ENCODE data around the gene CUTC. TPM values are rescaled to one million over a fixed set of nuclear protein-coding genes. Genes with fewer than 3 reads are reported as not detected.

Gene CUTC
- total RNA-seq, 1 donor from 2014 or later = 8.4 TPM

DNA sequence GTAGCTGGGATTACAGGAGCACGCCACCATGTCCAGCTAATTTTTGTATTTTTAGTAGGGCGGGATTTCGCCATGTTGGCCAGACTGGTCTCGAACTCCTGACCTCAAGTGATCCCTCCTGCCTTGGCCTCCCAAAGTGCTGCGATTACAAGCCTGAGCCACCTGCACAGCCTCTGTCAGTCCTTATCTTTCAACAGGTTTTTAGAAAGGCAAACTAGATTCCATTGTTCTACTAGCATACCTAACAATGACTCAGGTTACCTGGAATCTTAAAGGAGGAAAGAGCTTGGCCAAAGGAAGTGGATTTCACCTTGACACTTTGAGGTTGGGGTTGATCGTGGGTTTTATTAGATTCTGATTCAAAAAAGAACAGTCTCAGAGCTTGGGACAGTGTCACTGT, 53.6 kb downstream of the CUTC start:
- no peaks in the 10 kb centered on the region for H3K27me3 ChIP-seq (ENCODE audit: control insufficient read depth, insufficient read depth, low read length)
- no peak overlapping the region for H3K4me3 ChIP-seq (ENCODE audit: low read depth, low read length)
- no peak for DNase-seq (ENCODE audit: low read depth)
- H3K36me3 ChIP-seq (ENCODE audit: control insufficient read depth, insufficient read depth, low read length) = no peaks in the 10 kb centered on the region
- no peak for TF ChIP-seq CTCF (IDR thresholded peaks at IDR 0.05; ENCODE audit: insufficient read depth, low read length, poor library complexity, severe bottlenecking)

- TF ChIP-seq CTCF (IDR thresholded peaks at IDR 0.05; ENCODE audit: insufficient read depth, low read length, poor library complexity, severe bottlenecking) = no peak
- no peaks in the 10 kb centered on the region for H3K36me3 ChIP-seq (ENCODE audit: control insufficient read depth, insufficient read depth, low read length)
- no peaks in the 10 kb centered on the region for H3K27me3 ChIP-seq (ENCODE audit: control insufficient read depth, insufficient read depth, low read length)
- no peak overlapping the region for H3K4me3 ChIP-seq (ENCODE audit: low read depth, low read length)
- no peak for DNase-seq (ENCODE audit: low read depth)
Observed at GRCh38 chr10:99787311-99787710, 55.3 kb downstream of the CUTC start.

- no peak for TF ChIP-seq CTCF (IDR thresholded peaks at IDR 0.05; ENCODE audit: insufficient read depth, low read length, poor library complexity, severe bottlenecking)
- H3K36me3 ChIP-seq (ENCODE audit: control insufficient read depth, insufficient read depth, low read length) = no peaks in the 10 kb centered on the region
- H3K4me3 ChIP-seq (ENCODE audit: low read depth, low read length) = no peak overlapping the region
- DNase-seq (ENCODE audit: low read depth) = no peak
- no peaks in the 10 kb centered on the region for H3K27me3 ChIP-seq (ENCODE audit: control insufficient read depth, insufficient read depth, low read length)
Observed at GRCh38 chr10:99787782-99788445, 55.9 kb downstream of the CUTC start.

- Histone ChIP-seq H3K36me3 (ENCODE audit: control insufficient read depth, insufficient read depth, low read length) (no peaks in the 10 kb centered on the region), H3K4me3 (ENCODE audit: low read depth, low read length) (no peak overlapping the region), H3K27me3 (ENCODE audit: control insufficient read depth, insufficient read depth, low read length) (no peaks in the 10 kb centered on the region)
- TF ChIP-seq CTCF (IDR thresholded peaks at IDR 0.05; ENCODE audit: insufficient read depth, low read length, poor library complexity, severe bottlenecking) = no peak
- DNase-seq (ENCODE audit: low read depth) = no peak
Observed at GRCh38 chr10:99788598-99789256, 56.7 kb downstream of the CUTC start.

DNA sequence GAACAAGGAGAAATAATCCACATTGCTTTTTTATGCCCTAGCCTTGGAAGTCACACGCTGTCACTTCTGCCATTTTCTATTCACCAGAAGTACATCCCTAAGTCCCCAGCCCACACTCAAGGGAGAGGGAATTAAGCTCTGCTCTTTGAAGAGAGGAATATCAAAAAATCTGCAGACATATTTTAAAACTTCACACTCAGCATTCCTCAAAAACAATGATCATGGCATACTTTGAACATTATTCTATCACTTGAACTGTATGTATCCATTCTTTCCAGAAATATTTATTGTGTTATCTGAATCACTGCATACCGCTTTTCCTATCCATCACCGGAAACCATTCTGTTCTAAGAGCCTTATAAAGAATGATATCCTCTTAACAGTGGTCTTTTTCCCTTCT, 59.8 kb downstream of the CUTC start:
- no peak for TF ChIP-seq CTCF (IDR thresholded peaks at IDR 0.05; ENCODE audit: insufficient read depth, low read length, poor library complexity, severe bottlenecking)
- DNase-seq (ENCODE audit: low read depth) = no peak
- Histone ChIP-seq H3K4me3 (ENCODE audit: low read depth, low read length) (no peak overlapping the region), H3K36me3 (ENCODE audit: control insufficient read depth, insufficient read depth, low read length) (no peaks in the 10 kb centered on the region), H3K27me3 (ENCODE audit: control insufficient read depth, insufficient read depth, low read length) (no peaks in the 10 kb centered on the region)

- DNase-seq (ENCODE audit: low read depth) = no peak
- TF ChIP-seq CTCF (IDR thresholded peaks at IDR 0.05; ENCODE audit: insufficient read depth, low read length, poor library complexity, severe bottlenecking) = no peak
- no peaks in the 10 kb centered on the region for H3K27me3 ChIP-seq (ENCODE audit: control insufficient read depth, insufficient read depth, low read length)
- no peak overlapping the region for H3K4me3 ChIP-seq (ENCODE audit: low read depth, low read length)
- H3K36me3 ChIP-seq (ENCODE audit: control insufficient read depth, insufficient read depth, low read length) = no peaks in the 10 kb centered on the region
Observed at GRCh38 chr10:99793819-99794218, 61.8 kb downstream of the CUTC start.

Measured in kidney epithelial cell (primary cell).